Heart left ventricle (tissue), 16 donors: Measurements from ENCODE around the gene SRCIN1. TPM values are rescaled to one million over a fixed set of nuclear protein-coding genes. Genes with fewer than 3 reads are reported as not detected.

Source experiments
- ATAC-seq, 4 donors: fragments of 200-7000 bp; cut with Tn5 transposase; one replicate each; pipeline ENCODE4 v1.9.1; 2020 to 2022; ENCODE audit warnings: moderate library complexity in 4 of 4, mild to moderate bottlenecking in 3 of 4, moderate number of reproducible peaks in 1 of 4
- DNase-seq, 5 donors: peaks; one replicate each; pipeline ENCODE4 v3.0.0-alpha.2; 2020
- H3K27ac ChIP-seq, 12 donors: fragments of 200-600 bp; sonication (generic) in 4 of 12; one replicate each; pipeline versions ENCODE4 v1.5.0 to v1.8.0; 2016 to 2022; ENCODE audit warnings: mild to moderate bottlenecking in 2 of 12
- H3K27me3 ChIP-seq, 9 donors: fragments of 200-600 bp; sonication (generic) in 2 of 9; one replicate each; pipeline versions ENCODE4 v1.5.1 to v1.8.0; 2016 to 2022; ENCODE audit warnings: mild to moderate bottlenecking in 3 of 9
- H3K36me3 ChIP-seq, 9 donors: fragments of 200-600 bp; sonication (generic) in 2 of 9; one replicate each; pipeline versions ENCODE4 v1.5.0 to v1.8.0; 2018 to 2022; ENCODE audit warnings: mild to moderate bottlenecking in 2 of 9
- H3K4me1 ChIP-seq, 12 donors: fragments of 200-600 bp; sonication (generic) in 4 of 12; one replicate each; pipeline versions ENCODE4 v1.5.0 to v1.8.0; 2016 to 2022; ENCODE audit warnings: mild to moderate bottlenecking in 3 of 12
- H3K4me3 ChIP-seq, 12 donors: fragments of 200-600 bp; sonication (generic) in 4 of 12; one replicate each; pipeline versions ENCODE4 v1.5.0 to v1.8.0; 2017 to 2022; ENCODE audit warnings: mild to moderate bottlenecking in 9 of 12, moderate library complexity in 4 of 12
- H3K9me3 ChIP-seq, 12 donors: fragments of 200-600 bp; sonication (generic) in 4 of 12; one replicate each; pipeline versions ENCODE4 v1.5.0 to v1.8.0; 2016 to 2022; ENCODE audit warnings: mild to moderate bottlenecking in 1 of 12
- POLR2A ChIP-seq, 2 donors: fragments of 450-650 bp; IDR thresholded peaks; one replicate each; pipeline ENCODE4 v1.6.1; 2017; ENCODE audit warnings: antibody characterized with exemption in 2 of 2, mild to moderate bottlenecking in 2 of 2, moderate library complexity in 2 of 2
- WGBS, 4 donors: extraction: QIAGEN DNeasy Blood & Tissue Kit in 2 of 4; methylation state at CpG; one replicate each; pipeline versions ENCODE4 v1.1.5 to v1.1.7; 2013 to 2018; 5-methylcytosine and 5-hydroxymethylcytosine counted together
- intact Hi-C, 10 donors: fragments of 100-400 bp; cut with DNase I; formaldehyde crosslinking; loops; one replicate each; pipeline versions ENCODE4 v1.11.1 to v1.14.2; 2022
- polyA plus RNA-seq, 2 donors: library from polyadenylated mRNA; stranded (reverse); fragments of 200-250 nt; gene quantifications; one replicate each; pipeline ENCODE4 v1.2.3, GENCODE V29; 2013
- total RNA-seq, 9 donors: library from RNA; depleted of rRNA in 2 of 9; stranded (reverse); fragments of >200 nt in 2 of 9; fragmentation: NEBNext Ultra II Directional in 3 of 9; extraction: Animal tissue kit (Norgen Biotek cat#: 25700) in 3 of 9; gene quantifications; one replicate each; pipeline versions ENCODE4 v1.1.0 to v1.2.4, GENCODE V29; 2016 to 2023
- TF ChIP-seq, protein P1 (sequence below), 12 donors: fragments of 200-600 bp; sonication (generic) in 4 of 12; IDR thresholded peaks; one replicate each; pipeline versions ENCODE4 v1.5.0 to v1.8.0; 2018 to 2022; ENCODE audit warnings: antibody characterized with exemption in 12 of 12, mild to moderate bottlenecking in 5 of 12
- donor health status: ischemic (EF 13 %, LVEDD 7.1; RV severe dilation, severe dysfunction).
- donor health status: healthy with polysubstance abuse.
- donor health status: DM: no; HTN: yes; CAD: no.
- donor health status: DM: no; HTN: no; CAD: no.
- donor health status: ischemic (EF 25% LVEDD 6.9; RV normal size, moderate dysfunction).
- donor health status: ischemic (EF 25% LVEDD 5.7; RV mildly dilated, moderate dysfunction).
- donor health status: healthy.
- donor health status: DM: yes; HTN: yes; CAD: no.
- donor health status: ischemic (EF 35%, LVEDD 5.7; RV mildly dilated, moderate dysfunction).
- donor health status: nonischemic (EF 11% LVEDD 7.7; RV severe dilation, severe dysfunction).
- donor health status: DM: yes; HTN: yes; CAD: no.
- donor health status: PGD.
- donor health status: ischemic (EF 29% LVEDD 5.4; RV normal size, mild dysfunction).
- donor health status: nonischemic (EF 23%, LVEDD 6.1; RV moderate dilation, normal function).

The SRCIN1 gene
- total and polyA plus RNA-seq, 11 donors = 0.19 to 1.7 (median 0.95) TPM

DNA sequence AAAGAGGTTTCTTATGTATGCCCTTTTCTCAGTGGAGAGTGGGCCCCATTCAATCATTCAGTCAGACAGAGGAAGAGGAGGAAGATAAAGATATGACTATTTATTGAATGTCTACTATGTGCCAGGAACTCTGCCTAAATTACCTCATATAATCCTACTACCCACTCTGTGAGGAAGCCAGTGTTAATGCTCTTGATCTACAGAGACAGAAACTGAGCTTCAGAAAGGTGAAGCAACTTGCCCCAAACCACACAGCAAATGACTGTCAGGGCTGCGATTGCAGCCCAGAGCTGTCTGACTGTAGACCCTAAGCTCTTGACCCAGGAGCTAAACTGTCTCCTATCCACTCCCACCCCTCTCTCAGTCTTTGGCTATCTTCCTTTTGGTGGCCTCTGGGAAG lies 8.4 kb downstream of the SRCIN1 start:
- no peak for DNase-seq
- H3K36me3 ChIP-seq = no peaks in the 10 kb centered on the region
- intact Hi-C loops = loop anchor here in 1 of 10 donors (10.0 kb wide), 1 partner anchor 53 kb away; no protein-coding TSS in a partner anchor
- ATAC-seq = no peak
- no peak overlapping the region for H3K4me3 ChIP-seq
- H3K27me3 ChIP-seq = peaks cover 7 to 95% (median 25%) of the 10 kb centered on the region in 9 donors
- H3K9me3 ChIP-seq = no peaks in the 10 kb centered on the region
- H3K4me1 ChIP-seq = peaks cover 0 to 9% (median 2%) of the 10 kb centered on the region in 12 donors
- H3K27ac ChIP-seq = no peak overlapping the region
- TF ChIP-seq, protein P1, sequence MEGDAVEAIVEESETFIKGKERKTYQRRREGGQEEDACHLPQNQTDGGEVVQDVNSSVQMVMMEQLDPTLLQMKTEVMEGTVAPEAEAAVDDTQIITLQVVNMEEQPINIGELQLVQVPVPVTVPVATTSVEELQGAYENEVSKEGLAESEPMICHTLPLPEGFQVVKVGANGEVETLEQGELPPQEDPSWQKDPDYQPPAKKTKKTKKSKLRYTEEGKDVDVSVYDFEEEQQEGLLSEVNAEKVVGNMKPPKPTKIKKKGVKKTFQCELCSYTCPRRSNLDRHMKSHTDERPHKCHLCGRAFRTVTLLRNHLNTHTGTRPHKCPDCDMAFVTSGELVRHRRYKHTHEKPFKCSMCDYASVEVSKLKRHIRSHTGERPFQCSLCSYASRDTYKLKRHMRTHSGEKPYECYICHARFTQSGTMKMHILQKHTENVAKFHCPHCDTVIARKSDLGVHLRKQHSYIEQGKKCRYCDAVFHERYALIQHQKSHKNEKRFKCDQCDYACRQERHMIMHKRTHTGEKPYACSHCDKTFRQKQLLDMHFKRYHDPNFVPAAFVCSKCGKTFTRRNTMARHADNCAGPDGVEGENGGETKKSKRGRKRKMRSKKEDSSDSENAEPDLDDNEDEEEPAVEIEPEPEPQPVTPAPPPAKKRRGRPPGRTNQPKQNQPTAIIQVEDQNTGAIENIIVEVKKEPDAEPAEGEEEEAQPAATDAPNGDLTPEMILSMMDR (IDR thresholded peaks at IDR 0.05) = no peak
- no peak for TF ChIP-seq POLR2A (IDR thresholded peaks at IDR 0.05)
- WGBS, 4 donors = 87 to 100% (median 89%) methylated on average over 1 of the region's 1 CpG

DNA sequence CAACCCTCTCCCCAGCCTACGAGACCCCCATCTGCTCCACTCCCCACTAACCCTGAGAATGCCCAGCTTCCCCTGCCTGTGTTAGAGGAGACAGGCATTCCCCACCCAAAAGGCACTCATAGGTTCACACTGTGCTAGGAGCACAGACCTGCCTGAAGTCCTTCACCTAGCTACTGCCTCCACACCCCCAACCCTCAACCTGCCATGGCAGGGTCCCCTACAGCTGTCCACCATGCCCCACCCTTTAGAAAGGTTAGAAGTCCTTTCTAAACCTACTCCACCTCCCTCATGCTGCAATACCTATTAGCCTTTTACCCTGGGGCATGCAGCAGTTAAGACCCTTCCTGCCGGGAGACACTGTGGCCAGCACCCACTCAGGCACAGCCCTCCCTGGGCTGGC lies 9.1 kb downstream of the SRCIN1 start:
- Histone ChIP-seq H3K36me3 (no peaks in the 10 kb centered on the region), H3K27me3 (peaks cover 6 to 96% (median 20%) of the 10 kb centered on the region in 9 donors), H3K4me1 (peaks cover 0 to 9% (median 0%) of the 10 kb centered on the region in 12 donors), H3K4me3 (no peak overlapping the region), H3K9me3 (no peaks in the 10 kb centered on the region), H3K27ac (no peak overlapping the region)
- DNase-seq (no peak), ATAC-seq (no peak)
- WGBS, 4 donors = 55 to 66% (median 62%) methylated on average over 2 of the region's 2 CpGs
- intact Hi-C loops = loop anchor here in 1 of 10 donors (10.0 kb wide), 1 partner anchor 52 kb away; no protein-coding TSS in a partner anchor
- TF ChIP-seq POLR2A (IDR thresholded peaks at IDR 0.05) = no peak

DNA sequence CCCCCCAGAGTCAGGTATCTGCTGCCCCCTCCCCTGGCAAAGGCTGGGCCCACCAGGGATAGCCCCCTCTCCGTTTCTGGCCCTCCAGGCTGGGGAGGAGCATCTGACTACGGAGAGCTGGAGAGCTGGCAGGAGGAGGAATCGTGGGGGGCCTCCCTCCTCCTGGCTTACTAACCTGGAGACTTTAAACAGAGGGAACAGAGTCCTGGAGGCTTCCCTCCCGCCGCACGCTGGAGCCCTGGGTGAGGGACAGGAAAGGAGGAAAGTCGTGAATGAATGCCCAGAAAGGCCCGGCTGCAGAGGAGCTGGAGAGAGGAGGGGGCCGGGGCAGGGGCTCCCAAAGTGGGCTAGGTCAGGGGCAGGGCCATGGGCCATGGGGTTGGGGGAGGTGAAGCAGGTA lies 9.9 kb downstream of the SRCIN1 start:
- TF ChIP-seq POLR2A (IDR thresholded peaks at IDR 0.05) = no peak
- TF ChIP-seq, protein P1 (IDR thresholded peaks at IDR 0.05) = no peak
- no peaks in the 10 kb centered on the region for H3K36me3 ChIP-seq
- ATAC-seq (no peak), DNase-seq (no peak)
- H3K27me3 ChIP-seq = peaks cover 6 to 98% (median 20%) of the 10 kb centered on the region in 9 donors
- WGBS, 4 donors = 22 to 62% (median 37%) methylated on average over 8 to 9 of the region's 9 CpGs
- intact Hi-C loops = loop anchor here in 1 of 10 donors (10.0 kb wide), 1 partner anchor 51 kb away; no protein-coding TSS in a partner anchor
- no peak overlapping the region for H3K4me3 ChIP-seq
- no peak overlapping the region for H3K27ac ChIP-seq
- H3K4me1 ChIP-seq = peaks cover 0 to 17% (median 0%) of the 10 kb centered on the region in 12 donors
- H3K9me3 ChIP-seq = no peaks in the 10 kb centered on the region

DNA sequence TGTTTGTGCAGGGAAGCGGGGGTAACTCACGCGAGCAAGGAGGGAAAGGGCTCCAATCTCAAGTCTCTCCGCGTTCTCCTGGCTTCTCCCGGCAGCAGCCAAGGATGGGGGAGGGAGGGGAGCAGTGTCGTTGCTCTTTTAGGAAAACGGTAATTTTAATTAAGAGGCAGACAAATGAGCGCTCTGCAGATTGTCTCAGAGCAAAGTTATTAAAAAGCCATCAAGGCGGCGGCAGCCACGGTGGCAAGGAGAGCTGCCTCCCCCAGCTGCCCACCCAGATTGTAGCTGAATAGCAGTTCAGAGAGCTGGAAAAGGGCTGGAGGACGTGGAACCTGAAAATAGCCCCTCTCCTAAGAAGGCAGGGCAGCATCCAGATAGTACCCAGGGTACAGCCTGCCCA lies 11.6 kb downstream of the SRCIN1 start:
- Histone ChIP-seq H3K36me3 (no peaks in the 10 kb centered on the region), H3K27ac (no peak overlapping the region), H3K9me3 (no peaks in the 10 kb centered on the region), H3K27me3 (peaks cover 6 to 98% (median 20%) of the 10 kb centered on the region in 9 donors), H3K4me3 (no peak overlapping the region), H3K4me1 (peaks cover 0 to 20% (median 0%) of the 10 kb centered on the region in 12 donors)
- ATAC-seq (no peak), DNase-seq (no peak)
- intact Hi-C loops = loop anchor here in 1 of 10 donors (10.0 kb wide), 1 partner anchor 49 kb away; no protein-coding TSS in a partner anchor
- TF ChIP-seq, protein P1 (IDR thresholded peaks at IDR 0.05) = no peak
- no peak for TF ChIP-seq POLR2A (IDR thresholded peaks at IDR 0.05)
- 52 to 64% (median 58%) methylated on average over 13 of the region's 13 CpGs for WGBS, 4 donors

DNA sequence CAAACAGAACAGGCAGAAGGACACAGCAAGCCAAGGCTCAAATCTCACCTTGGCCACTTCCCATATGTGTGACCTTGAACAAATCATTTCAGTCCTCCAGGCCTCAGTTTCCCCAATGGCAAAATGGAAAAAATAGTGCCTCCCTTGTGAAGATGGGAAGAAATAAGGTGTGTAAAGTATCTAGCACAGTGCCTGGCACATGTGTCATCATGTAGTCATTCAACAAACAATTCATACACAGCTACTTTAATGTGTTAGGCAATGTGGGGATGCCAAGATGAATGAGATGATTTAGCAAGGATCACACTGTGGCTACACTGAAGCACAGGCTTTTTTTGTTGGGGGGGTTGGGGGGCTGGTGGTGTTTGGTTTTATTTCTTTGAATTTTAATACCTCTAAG lies 13.3 kb downstream of the SRCIN1 start:
- TF ChIP-seq POLR2A (IDR thresholded peaks at IDR 0.05) = no peak
- TF ChIP-seq, protein P1 (IDR thresholded peaks at IDR 0.05) = no peak
- Histone ChIP-seq H3K27ac (no peak overlapping the region), H3K4me3 (no peak overlapping the region), H3K36me3 (no peaks in the 10 kb centered on the region), H3K4me1 (peaks cover 0 to 26% (median 0%) of the 10 kb centered on the region in 12 donors), H3K9me3 (no peaks in the 10 kb centered on the region), H3K27me3 (peaks cover 4 to 98% (median 19%) of the 10 kb centered on the region in 9 donors)
- intact Hi-C loops = loop anchor here in 1 of 10 donors (10.0 kb wide), 1 partner anchor 48 kb away; no protein-coding TSS in a partner anchor
- DNase-seq (no peak), ATAC-seq (no peak)
